ENCODE data around the gene ANKRD44. TPM values are rescaled to one million over a fixed set of nuclear protein-coding genes. Genes with fewer than 3 reads are reported as not detected.

The ANKRD44 gene
- total RNA-seq, 2 donors from 2014 or later: 7.0 to 10.1 TPM

DNA sequence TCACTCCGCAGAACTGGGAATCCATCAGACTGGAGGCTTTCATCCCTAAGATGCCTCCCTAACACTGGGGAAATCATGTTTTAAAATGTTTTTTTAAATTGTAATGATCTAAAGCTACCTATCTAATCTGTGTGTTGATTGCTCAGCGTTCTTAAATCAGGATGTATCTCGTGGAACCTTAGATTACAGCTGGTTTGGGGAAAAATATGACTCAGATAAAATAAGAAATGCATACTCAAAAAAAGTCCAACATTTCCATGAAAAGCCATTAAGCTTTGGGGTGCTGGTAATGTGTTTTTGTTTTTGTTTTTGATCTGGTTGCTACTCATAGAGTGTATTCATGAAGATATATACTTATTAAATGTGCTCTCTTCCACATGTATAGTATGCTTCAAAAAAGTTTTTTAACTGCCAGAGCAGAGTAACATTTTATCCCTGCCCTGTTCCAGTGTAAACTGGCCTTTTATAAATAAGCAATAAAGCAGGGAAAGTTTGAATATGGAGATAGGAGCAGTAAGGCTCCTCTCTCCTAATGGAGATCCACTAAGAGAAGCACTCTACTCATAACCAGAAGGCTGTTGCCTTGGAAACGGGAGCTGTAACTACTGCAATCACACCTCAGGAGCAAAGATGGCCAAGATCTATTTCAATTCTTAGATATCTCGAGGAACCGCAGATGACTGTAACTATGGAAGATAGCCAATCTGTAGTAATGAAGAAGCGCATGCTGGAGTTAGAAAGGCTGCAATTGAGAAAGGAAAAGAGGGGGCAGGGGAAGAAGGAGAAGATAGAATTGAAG, 41.6 kb downstream of the ANKRD44 start:
- Histone ChIP-seq H3K9me3 (no peaks in the 10 kb centered on the region), H3K4me3 (no peak overlapping the region), H3K27ac (no peak overlapping the region), H3K36me3 (no peaks in the 10 kb centered on the region), H3K4me1 (peaks cover 0 to 31% of the 10 kb centered on the region in 2 donors), H3K27me3 (no peaks in the 10 kb centered on the region)
- DNase-seq (ENCODE audit: low spot score): no peak
- TF ChIP-seq, protein P1, sequence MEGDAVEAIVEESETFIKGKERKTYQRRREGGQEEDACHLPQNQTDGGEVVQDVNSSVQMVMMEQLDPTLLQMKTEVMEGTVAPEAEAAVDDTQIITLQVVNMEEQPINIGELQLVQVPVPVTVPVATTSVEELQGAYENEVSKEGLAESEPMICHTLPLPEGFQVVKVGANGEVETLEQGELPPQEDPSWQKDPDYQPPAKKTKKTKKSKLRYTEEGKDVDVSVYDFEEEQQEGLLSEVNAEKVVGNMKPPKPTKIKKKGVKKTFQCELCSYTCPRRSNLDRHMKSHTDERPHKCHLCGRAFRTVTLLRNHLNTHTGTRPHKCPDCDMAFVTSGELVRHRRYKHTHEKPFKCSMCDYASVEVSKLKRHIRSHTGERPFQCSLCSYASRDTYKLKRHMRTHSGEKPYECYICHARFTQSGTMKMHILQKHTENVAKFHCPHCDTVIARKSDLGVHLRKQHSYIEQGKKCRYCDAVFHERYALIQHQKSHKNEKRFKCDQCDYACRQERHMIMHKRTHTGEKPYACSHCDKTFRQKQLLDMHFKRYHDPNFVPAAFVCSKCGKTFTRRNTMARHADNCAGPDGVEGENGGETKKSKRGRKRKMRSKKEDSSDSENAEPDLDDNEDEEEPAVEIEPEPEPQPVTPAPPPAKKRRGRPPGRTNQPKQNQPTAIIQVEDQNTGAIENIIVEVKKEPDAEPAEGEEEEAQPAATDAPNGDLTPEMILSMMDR (IDR thresholded peaks at IDR 0.05): no peak

DNA sequence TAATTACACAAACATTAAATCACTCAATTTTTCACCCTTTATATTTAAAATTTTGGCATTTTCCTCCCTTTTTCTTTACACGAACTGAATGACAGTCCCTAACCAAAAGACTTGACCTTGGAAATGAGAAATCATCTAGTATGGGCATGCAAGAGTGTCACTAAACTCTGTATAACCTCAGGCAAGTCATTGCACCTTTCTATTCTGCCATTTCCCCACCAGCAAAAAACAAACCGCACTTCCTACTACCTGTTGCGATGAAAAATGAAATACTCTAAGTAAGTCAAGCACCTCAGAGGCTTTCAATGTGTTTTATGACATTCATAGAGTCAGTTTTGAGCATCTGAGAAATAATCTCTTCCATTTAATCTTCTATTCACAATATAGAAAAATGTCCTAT, 44.1 kb downstream of the ANKRD44 start:
- Histone ChIP-seq H3K4me3 (no peak overlapping the region), H3K9me3 (no peaks in the 10 kb centered on the region), H3K4me1 (peaks cover 0 to 26% of the 10 kb centered on the region in 2 donors), H3K27me3 (no peaks in the 10 kb centered on the region), H3K27ac (no peak overlapping the region), H3K36me3 (no peaks in the 10 kb centered on the region)
- TF ChIP-seq, protein P1 (IDR thresholded peaks at IDR 0.05): no peak
- DNase-seq (ENCODE audit: low spot score): no peak

DNA sequence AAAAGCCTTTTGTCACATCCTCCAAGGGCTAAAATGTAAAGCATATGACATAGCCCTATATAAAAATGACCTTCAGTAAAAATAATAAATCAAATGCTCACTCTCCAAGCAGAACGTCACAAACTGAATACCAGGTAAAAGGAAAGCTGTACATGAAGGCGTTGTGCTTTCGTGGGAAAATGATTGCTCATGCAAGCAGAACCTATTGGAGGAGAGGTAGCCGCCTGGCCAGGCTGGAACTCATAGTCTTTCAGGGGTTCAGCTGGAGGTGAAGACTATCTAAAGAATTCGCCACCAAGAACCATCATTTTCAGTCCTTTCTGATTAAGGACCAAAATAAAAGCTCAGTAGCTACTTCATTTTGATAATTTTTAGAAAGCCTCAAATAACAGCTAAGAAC, 44.7 kb downstream of the ANKRD44 start:
- H3K36me3 ChIP-seq: no peaks in the 10 kb centered on the region
- no peaks in the 10 kb centered on the region for H3K9me3 ChIP-seq
- H3K4me3 ChIP-seq: no peak overlapping the region
- TF ChIP-seq, protein P1 (IDR thresholded peaks at IDR 0.05): no peak
- peaks cover 0 to 26% of the 10 kb centered on the region in 2 donors for H3K4me1 ChIP-seq
- H3K27me3 ChIP-seq: no peaks in the 10 kb centered on the region
- H3K27ac ChIP-seq: no peak overlapping the region
- DNase-seq (ENCODE audit: low spot score): no peak

DNA sequence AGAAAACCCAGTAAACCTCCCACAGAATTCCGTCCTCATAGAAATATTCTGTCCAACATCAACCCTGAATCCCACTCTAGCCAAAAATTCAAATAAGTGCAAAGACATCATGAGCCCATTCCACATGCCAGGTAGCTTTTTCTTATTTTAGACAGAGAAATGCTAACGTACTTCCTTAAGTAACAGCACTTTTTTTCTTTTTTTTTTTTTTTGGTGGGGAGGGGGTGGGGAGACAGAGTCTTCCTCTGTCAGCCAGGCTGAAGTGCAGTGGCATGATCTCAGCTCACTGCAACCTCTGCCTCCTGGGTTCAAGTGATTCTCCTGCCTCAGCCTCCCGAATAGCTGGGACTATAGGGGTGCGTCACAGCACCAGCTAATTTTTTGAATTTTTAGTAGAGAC, 45.5 kb downstream of the ANKRD44 start:
- peaks cover 0 to 17% of the 10 kb centered on the region in 2 donors for H3K4me1 ChIP-seq
- no peaks in the 10 kb centered on the region for H3K9me3 ChIP-seq
- TF ChIP-seq, protein P1 (IDR thresholded peaks at IDR 0.05): no peak
- no peaks in the 10 kb centered on the region for H3K36me3 ChIP-seq
- H3K27ac ChIP-seq: no peak overlapping the region
- DNase-seq (ENCODE audit: low spot score): no peak
- H3K4me3 ChIP-seq: no peak overlapping the region
- H3K27me3 ChIP-seq: no peaks in the 10 kb centered on the region

DNA sequence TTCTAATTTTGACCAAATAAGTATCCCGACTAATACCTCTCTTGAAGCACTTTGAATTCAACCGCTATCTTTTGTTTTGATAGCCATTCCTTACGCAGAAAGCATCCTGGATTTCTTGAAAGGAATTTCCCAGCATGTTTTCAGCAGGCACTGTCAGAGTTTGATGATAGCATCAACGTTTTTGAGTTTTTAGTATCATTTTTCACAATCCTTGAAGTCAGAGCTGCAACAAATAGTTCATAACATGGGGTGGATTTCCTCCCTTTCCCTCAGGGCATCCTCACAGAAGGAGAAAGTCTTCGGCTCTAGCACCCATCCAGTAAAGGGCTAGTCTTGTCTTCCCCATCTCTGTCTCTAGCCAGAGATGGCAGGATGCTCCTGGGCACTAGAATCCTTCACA, 46.2 kb downstream of the ANKRD44 start:
- H3K9me3 ChIP-seq: no peaks in the 10 kb centered on the region
- H3K4me3 ChIP-seq: no peak overlapping the region
- no peak for DNase-seq (ENCODE audit: low spot score)
- TF ChIP-seq, protein P1 (IDR thresholded peaks at IDR 0.05): no peak
- H3K27ac ChIP-seq: no peak overlapping the region
- no peaks in the 10 kb centered on the region for H3K36me3 ChIP-seq
- no peaks in the 10 kb centered on the region for H3K27me3 ChIP-seq
- peaks cover 0 to 10% of the 10 kb centered on the region in 2 donors for H3K4me1 ChIP-seq

DNA sequence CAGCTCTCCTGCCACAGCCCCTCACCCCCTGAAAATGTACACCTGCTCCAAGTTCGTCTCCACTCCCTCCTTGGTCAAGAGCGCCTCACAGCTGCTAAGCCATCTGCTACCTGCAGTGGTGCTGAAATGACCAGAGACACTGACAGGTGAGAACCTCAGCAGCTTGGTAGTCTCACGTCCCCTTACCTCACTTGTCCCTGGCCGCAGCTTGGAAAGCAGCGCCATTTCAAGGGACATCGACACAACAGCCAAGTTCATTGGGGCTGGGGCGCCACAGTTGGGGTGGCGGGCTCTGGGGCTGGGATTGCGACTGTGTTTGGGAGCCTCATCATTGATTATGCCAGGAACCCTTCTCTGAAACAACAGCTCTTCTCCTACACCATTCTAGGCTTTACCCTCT, 47.5 kb downstream of the ANKRD44 start:
- H3K4me3 ChIP-seq: no peak overlapping the region
- no peaks in the 10 kb centered on the region for H3K9me3 ChIP-seq
- no peaks in the 10 kb centered on the region for H3K36me3 ChIP-seq
- DNase-seq (ENCODE audit: low spot score): no peak
- no peaks in the 10 kb centered on the region for H3K4me1 ChIP-seq
- TF ChIP-seq, protein P1 (IDR thresholded peaks at IDR 0.05): no peak
- H3K27me3 ChIP-seq: no peaks in the 10 kb centered on the region
- no peak overlapping the region for H3K27ac ChIP-seq

All from right atrium auricular region (tissue), 2 donors.